ENCODE data around the gene ACTR5. TPM values are rescaled to one million over a fixed set of nuclear protein-coding genes. Genes with fewer than 3 reads are reported as not detected.
A peak's percentile ranks its signal among the peaks of the same experiment; 100 is the strongest.

The ACTR5 gene
- total and polyA plus RNA-seq, 3 donors from 2014 or later, result 18.9 to 26.9 (median 22.7) TPM

- H3K4me1 ChIP-seq, result no peaks in the 10 kb centered on the region
- H3K27me3 ChIP-seq, result no peaks in the 10 kb centered on the region
- no peak for DNase-seq
- H3K27ac ChIP-seq, result no peak overlapping the region
- H3K36me3 ChIP-seq (ENCODE audit: low read depth, missing control alignments), result no peaks in the 10 kb centered on the region
- H3K9me3 ChIP-seq, result no peaks in the 10 kb centered on the region
- TF ChIP-seq CTCF (IDR thresholded peaks at IDR 0.05) (no peak), POLR2A (IDR thresholded peaks at IDR 0.05) (no peak)
- intact Hi-C loops (cut with DNase I; ENCODE audit: low total_unique reads), result no loop called here
- WGBS, 2 donors, result 1 to 2% methylated on average over 28 to 56 of the region's 56 CpGs
- no peak overlapping the region for H3K4me3 ChIP-seq
These were observed 20.0 kb upstream of the ACTR5 start for GRCh38 chr20:38728191-38728781.

GRCh38 chr20:38728911-38729642 lies 19.2 kb upstream of the ACTR5 start:
- Histone ChIP-seq H3K27me3 (no peaks in the 10 kb centered on the region), H3K4me1 (no peaks in the 10 kb centered on the region), H3K4me3 (no peak overlapping the region), H3K9me3 (no peaks in the 10 kb centered on the region), H3K27ac (no peak overlapping the region), H3K36me3 (ENCODE audit: low read depth, missing control alignments) (no peaks in the 10 kb centered on the region)
- no peak for TF ChIP-seq POLR2A (IDR thresholded peaks at IDR 0.05)
- no peak for TF ChIP-seq CTCF (IDR thresholded peaks at IDR 0.05)
- intact Hi-C loops (cut with DNase I; ENCODE audit: low total_unique reads), result no loop called here
- WGBS, 2 donors, result 2 to 4% methylated on average over 38 to 41 of the region's 41 CpGs
- no peak for DNase-seq

- intact Hi-C loops (cut with DNase I; ENCODE audit: low total_unique reads), result no loop called here
- no peaks in the 10 kb centered on the region for H3K36me3 ChIP-seq (ENCODE audit: low read depth, missing control alignments)
- 4 to 6% methylated on average over 6 to 7 of the region's 7 CpGs for WGBS, 2 donors
- H3K4me3 ChIP-seq, result no peak overlapping the region
- H3K27me3 ChIP-seq, result no peaks in the 10 kb centered on the region
- TF ChIP-seq CTCF (IDR thresholded peaks at IDR 0.05) (no peak), POLR2A (IDR thresholded peaks at IDR 0.05) (no peak)
- no peaks in the 10 kb centered on the region for H3K9me3 ChIP-seq
- no peak for DNase-seq
- no peaks in the 10 kb centered on the region for H3K4me1 ChIP-seq
- H3K27ac ChIP-seq, result no peak overlapping the region
These were observed 18.5 kb upstream of the ACTR5 start for GRCh38 chr20:38729767-38730166.

GRCh38 chr20:38730167-38730988 lies 17.9 kb upstream of the ACTR5 start:
- H3K27ac ChIP-seq, result no peak overlapping the region
- H3K4me3 ChIP-seq, result peak overlapping the region in 1 of 2 donors; percentile 12
- 1 to 3% methylated on average over 15 to 41 of the region's 41 CpGs for WGBS, 2 donors
- no peak for DNase-seq
- TF ChIP-seq POLR2A (IDR thresholded peaks at IDR 0.05) (no peak), CTCF (IDR thresholded peaks at IDR 0.05) (no peak)
- no peaks in the 10 kb centered on the region for H3K4me1 ChIP-seq
- no peaks in the 10 kb centered on the region for H3K9me3 ChIP-seq
- intact Hi-C loops (cut with DNase I; ENCODE audit: low total_unique reads), result no loop called here
- H3K36me3 ChIP-seq (ENCODE audit: low read depth, missing control alignments), result no peaks in the 10 kb centered on the region
- no peaks in the 10 kb centered on the region for H3K27me3 ChIP-seq

Measured in testis (tissue), 3 donors.